Right lobe of liver (tissue), 6 donors: Measurements from ENCODE around the gene KCNJ6. TPM values are rescaled to one million over a fixed set of nuclear protein-coding genes. Genes with fewer than 3 reads are reported as not detected.

Source experiments
- ATAC-seq, 4 donors: fragments of 200-7000 bp; cut with Tn5 transposase; one replicate each; pipeline ENCODE4 v1.9.1; 2020; ENCODE audit warnings: mild to moderate bottlenecking in 4 of 4, moderate library complexity in 4 of 4
- DNase-seq, 3 donors: peaks; one replicate each; pipeline ENCODE4 v3.0.0-alpha.2; 2020
- H3K27ac ChIP-seq, 3 donors: fragments of 200-600 bp; one replicate each; pipeline ENCODE4 v1.8.0; 2022
- H3K27me3 ChIP-seq, 2 donors: fragments of 200-600 bp; one replicate each; pipeline ENCODE4 v1.8.0; 2022
- H3K36me3 ChIP-seq, 4 donors: fragments of 200-600 bp; sonication (generic) in 1 of 4; one replicate each; pipeline versions ENCODE4 v1.5.1 to v1.8.0; 2017 to 2022; ENCODE audit warnings: control low read depth in 1 of 4
- H3K4me1 ChIP-seq, 4 donors: fragments of 200-600 bp; sonication (generic) in 1 of 4; one replicate each; pipeline versions ENCODE4 v1.5.1 to v1.8.0; 2017 to 2022; ENCODE audit warnings: control low read depth in 1 of 4
- H3K4me3 ChIP-seq, 3 donors: fragments of 200-600 bp; one replicate each; pipeline ENCODE4 v1.8.0; 2022
- H3K9me3 ChIP-seq, 4 donors: fragments of 200-600 bp; sonication (generic) in 1 of 4; one replicate each; pipeline versions ENCODE4 v1.5.1 to v1.8.0; 2017 to 2022; ENCODE audit warnings: control low read depth in 1 of 4
- CTCF ChIP-seq, 4 donors: fragments of 200-600 bp in 3 of 4; fragments of 450-650 bp in 1 of 4; IDR thresholded peaks; one replicate each; pipeline versions ENCODE4 v1.5.1 to v1.8.0; 2016 to 2022; ENCODE audit warnings: antibody characterized with exemption in 4 of 4, mild to moderate bottlenecking in 2 of 4
- POLR2A ChIP-seq: fragments of 450-650 bp; IDR thresholded peaks from one replicate; pipeline ENCODE4 v1.6.1; 2017; ENCODE audit warnings: antibody characterized with exemption, mild to moderate bottlenecking
- WGBS: methylation state at CpG from one replicate; pipeline ENCODE4 v1.1.6; 2018; ENCODE audit warnings: low coverage, low lambda C conversion rate; ENCODE audit not compliant: insufficient coverage; ENCODE audit errors: missing lambda C conversion rate; 5-methylcytosine and 5-hydroxymethylcytosine counted together
- intact Hi-C, 2 donors: fragments of 100-400 bp; cut with DNase I; formaldehyde crosslinking; loops; one replicate each; pipeline versions ENCODE4 v1.11.2 to v1.14.1; 2022
- total RNA-seq, 6 experiments: library from RNA; depleted of rRNA in 2 of 6; stranded (reverse); fragments of >200 nt in 2 of 6; fragmentation: NEBNext Ultra II Directional in 3 of 6; extraction: Animal tissue kit (Norgen Biotek cat#: 25700) in 3 of 6; gene quantifications; one replicate each; pipeline versions ENCODE4 v1.1.0 to v1.2.4, GENCODE V29; 2016 to 2023
- donor health status: DM: no; HTN: yes; CAD: no.
- donor health status: DM: no; HTN: no; CAD: no.
- donor health status: DM: no; HTN: no; CAD: no.
- donor health status: DM: no; HTN: yes; CAD: no.
- donor health status: DM: no; HTN: yes; CAD: no.

KCNJ6 gene
- total RNA-seq, 6 experiments from 2014 or later: under 0.01 to 0.12 TPM; not detected in 4

GRCh38 chr21:37855647-37856625 is 60.3 kb downstream of the KCNJ6 start:
- TF ChIP-seq CTCF (IDR thresholded peaks at IDR 0.05): no peak
- no peak for TF ChIP-seq POLR2A
- H3K27me3 ChIP-seq: no peaks in the 10 kb centered on the region
- H3K9me3 ChIP-seq: no peaks in the 10 kb centered on the region
- H3K4me1 ChIP-seq: no peaks in the 10 kb centered on the region
- H3K27ac ChIP-seq: no peak overlapping the region
- ATAC-seq: no peak
- 56% methylated on average over 8 of the region's 8 CpGs for WGBS
- intact Hi-C loops: no loop called here
- no peak for DNase-seq
- no peak overlapping the region for H3K4me3 ChIP-seq
- H3K36me3 ChIP-seq: no peaks in the 10 kb centered on the region

DNA sequence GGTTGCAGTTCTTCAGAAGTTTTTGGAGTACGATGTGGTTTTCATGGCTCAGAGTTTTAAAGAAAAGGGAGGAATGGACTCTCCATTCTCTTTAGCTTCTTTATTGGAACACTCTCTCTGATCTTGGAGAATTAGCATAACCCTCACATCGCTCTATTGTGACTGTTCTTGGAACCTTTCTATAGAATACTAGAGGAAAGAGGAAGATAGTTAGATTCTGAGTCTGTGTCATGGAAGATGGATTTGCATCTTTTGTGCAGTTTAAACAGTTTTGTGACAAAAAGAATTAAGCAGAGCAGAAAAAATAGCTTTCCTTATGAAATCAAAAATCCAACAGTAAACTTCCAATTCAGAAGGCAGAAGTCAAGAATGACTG is 61.0 kb downstream of the KCNJ6 start:
- Histone ChIP-seq H3K27ac (no peak overlapping the region), H3K4me3 (no peak overlapping the region), H3K4me1 (no peaks in the 10 kb centered on the region), H3K9me3 (no peaks in the 10 kb centered on the region), H3K36me3 (no peaks in the 10 kb centered on the region), H3K27me3 (no peaks in the 10 kb centered on the region)
- ATAC-seq: no peak
- TF ChIP-seq CTCF (IDR thresholded peaks at IDR 0.05) (no peak), POLR2A (no peak)
- 79% methylated on average over 2 of the region's 2 CpGs for WGBS
- intact Hi-C loops: no loop called here
- no peak for DNase-seq

DNA sequence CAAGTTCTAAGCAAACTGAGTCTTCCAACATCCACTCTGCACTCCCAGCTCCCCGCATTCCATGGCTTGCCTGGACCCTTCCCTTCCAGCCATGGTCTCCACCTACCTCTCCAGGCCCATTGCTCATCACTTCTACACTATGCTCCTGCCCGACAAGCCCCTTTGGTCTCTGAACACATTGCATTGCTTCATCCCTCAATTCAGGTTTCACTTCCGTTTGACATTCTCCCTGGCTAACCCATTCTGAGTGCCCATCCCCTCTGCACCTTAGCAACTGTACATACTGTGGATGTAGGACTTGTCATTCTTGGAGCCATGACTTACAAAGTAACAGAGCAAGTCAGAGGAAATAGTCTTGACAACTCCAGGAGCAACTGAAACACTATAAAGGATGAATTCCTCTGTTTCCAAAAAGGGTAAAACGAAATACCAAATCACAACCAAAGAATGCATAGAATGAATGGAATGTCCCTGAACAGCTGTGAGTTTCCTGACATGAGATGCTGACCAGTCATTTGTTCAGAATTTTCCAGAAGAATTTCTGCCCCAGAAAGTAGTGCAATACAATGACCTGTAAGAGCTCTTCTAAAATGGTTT is 66.7 kb downstream of the KCNJ6 start:
- intact Hi-C loops: no loop called here
- DNase-seq: no peak

More for the DNA sequence above, 66.7 kb downstream of the KCNJ6 start:
- Histone ChIP-seq H3K4me1 (peaks cover 0 to 12% (median 5%) of the 10 kb centered on the region in 4 donors), H3K4me3 (no peak overlapping the region), H3K36me3 (no peaks in the 10 kb centered on the region), H3K9me3 (no peaks in the 10 kb centered on the region), H3K27ac (no peak overlapping the region), H3K27me3 (no peaks in the 10 kb centered on the region)
- TF ChIP-seq POLR2A (no peak), CTCF (IDR thresholded peaks at IDR 0.05) (no peak)
- WGBS: 80% methylated on average over 4 of the region's 4 CpGs
- ATAC-seq: no peak
